Dermis microvascular lymphatic vessel endothelial cell (primary cell): ENCODE measurements around the gene ELAC2. TPM values are rescaled to one million over a fixed set of nuclear protein-coding genes. Genes with fewer than 3 reads are reported as not detected.

Experiments
- DNase-seq, 2 donors: peaks; one replicate each; pipeline versions ENCODE4 v3.0.0 to v3.0.0-alpha.2; 2010; ENCODE audit warnings: low read depth in 2 of 2
- total RNA-seq: library from RNA; depleted of rRNA; stranded (reverse); fragments of >200 nt; gene quantifications from 2 replicates; pipeline ENCODE4 v1.2.1, GENCODE V29; 2014

Gene ELAC2
- total RNA-seq, 1 donor from 2014 or later = 67.3 TPM

GRCh38 chr17:12955521-12955920 is 62.3 kb downstream of the ELAC2 start:
- DNase-seq = no peak

DNA sequence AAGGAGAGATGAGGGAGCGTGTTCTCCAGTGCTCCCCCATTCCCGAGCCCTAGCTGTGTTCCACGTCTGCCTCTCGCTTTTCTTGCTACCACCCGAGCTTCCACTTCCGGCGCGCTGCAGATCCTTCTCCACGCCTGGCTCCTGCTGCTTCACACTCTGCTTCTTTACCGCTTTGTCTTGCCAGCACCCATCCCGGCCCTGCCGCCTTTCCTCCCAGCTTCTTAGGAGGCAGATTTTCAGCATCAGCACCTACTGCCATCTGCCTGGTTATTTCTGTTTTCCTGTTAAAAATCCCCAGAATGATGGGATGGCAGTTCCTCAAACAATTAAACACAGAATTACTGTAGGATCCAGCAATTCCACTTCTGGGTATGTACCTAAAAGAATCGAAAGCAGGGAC is 64.7 kb downstream of the ELAC2 start:
- no peak for DNase-seq

- no peak for DNase-seq
These were observed 65.8 kb downstream of the ELAC2 start for GRCh38 chr17:12952012-12952411.

- no peak for DNase-seq
These were observed 70.8 kb downstream of the ELAC2 start for GRCh38 chr17:12947047-12947446.

Other genes starting within 250 kb of the ELAC2 start
- 0.39 and 0.51 TPM in 2 replicates for gene ARHGAP44, start 228.5 kb downstream of the ELAC2 start, total RNA-seq